GM18907 (cell line): ENCODE data around the gene C16orf74.

ENCODE experiments used
- ATAC-seq: cut with Tn5 transposase; IDR thresholded peaks from one replicate; pipeline ENCODE4 v1.9.1; 2021; ENCODE audit warnings: mild to moderate bottlenecking, moderate library complexity; ENCODE audit not compliant: unreplicated experiment

C16orf74 gene

DNA sequence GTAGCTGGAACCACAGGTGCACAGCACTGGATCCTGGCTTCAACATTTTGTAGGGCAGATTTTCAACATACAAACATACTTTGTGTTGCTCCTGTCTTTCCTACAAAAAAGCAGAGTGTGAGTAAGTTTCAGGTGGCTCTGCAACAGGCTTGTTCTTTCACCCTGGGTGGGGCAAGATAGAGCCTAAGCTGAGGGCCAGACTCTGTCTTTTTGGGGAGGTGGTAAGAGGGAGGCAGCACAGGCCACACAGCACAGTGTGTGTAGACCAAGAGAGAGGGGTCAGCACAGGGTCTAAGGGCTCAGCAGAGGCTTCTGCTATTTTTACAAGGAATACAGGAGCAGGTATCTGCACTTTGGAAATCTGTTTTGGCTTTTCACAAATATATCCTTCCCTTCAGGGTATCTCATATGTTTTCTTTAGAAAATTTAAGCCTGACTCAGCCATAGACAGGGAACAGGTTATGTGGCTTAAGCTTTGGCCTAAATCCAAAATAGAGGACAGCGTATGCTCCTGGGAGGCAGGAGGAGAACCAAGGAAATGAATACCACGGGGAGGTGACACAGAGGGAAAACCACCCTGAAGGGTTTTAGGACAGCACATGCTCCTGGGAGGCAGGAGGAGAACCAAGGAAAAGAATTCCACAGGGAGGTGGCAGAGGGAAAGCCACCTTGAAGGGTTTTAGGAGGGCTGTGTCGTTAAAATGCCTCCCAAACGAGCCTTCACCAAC lies 26.9 kb upstream of the C16orf74 start:
- no peak for ATAC-seq

DNA sequence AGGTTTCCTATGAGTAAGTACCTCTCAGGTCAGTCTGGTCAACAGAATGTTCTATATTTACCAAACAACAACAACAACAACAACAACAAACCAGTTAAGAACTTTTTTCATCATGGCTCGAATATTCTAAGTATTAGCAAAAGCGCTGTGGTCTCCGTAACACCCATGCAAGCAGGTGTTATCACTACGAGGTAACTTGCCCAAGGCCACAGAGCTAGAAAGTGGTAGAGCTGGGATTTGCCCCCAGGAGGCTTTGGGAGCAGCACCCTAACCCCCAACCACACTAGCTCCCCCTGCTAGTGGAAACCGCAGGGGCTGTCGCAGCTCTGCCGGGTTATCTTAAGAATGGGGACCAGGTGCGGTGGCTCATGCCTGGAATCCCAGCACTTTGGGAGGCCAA lies 23.9 kb upstream of the C16orf74 start:
- no peak for ATAC-seq

DNA sequence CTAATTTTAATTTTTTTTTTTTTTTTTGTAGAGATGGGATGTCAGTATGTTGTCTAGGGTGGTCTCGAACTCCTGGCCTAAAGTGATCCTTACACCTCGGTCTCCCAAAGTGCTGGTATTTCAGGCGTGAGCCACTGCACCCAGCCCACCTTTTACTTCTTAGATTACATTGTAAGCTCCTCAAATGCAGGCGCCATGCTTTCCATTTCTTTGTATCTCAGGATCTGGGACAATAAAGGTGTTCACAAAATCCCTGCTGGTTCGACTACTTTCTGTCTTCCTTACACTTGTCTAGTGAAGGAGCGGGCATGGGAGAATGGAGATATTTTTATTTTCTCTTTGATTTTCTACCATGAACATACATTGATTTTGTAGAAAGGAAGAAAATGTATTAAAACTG lies 23.2 kb upstream of the C16orf74 start:
- no peak for ATAC-seq

DNA sequence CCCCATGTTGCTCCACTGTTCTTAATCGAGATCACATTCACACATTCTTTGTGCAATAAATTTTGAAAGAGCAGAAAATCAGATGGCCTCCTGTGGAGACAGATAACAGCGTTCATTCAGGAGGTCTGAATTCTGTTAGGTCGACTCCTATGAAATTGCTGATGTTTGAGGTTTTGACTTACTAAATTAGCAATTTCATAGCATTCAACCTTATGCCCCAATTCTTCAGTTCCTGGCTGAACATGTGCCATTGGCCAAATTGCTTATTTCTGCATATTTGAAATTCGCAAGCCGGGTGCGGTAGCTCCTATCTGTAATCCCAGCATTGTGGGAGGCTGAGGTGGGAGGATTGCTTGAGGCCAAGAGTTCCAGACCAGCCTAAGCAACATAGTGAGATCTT lies 22.1 kb upstream of the C16orf74 start:
- ATAC-seq: no peak

DNA sequence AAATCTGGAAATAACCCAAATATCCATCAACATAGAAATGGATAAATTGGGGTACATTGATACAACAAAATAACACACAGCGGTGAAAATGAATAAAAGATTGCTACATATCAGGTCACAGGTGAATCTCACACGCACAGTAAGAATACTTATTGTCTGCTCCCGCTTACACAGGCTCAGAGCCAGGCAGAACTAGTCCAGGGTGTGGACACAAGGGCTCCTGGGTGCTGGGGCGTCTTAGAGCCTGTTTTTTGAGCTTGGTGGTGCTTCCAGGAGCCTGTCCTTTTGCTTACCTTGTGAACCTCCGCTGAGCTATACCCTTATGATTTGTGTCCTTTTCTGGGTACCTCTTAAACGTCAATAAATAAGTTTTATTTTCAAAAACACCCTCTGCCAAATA lies 19.8 kb upstream of the C16orf74 start:
- ATAC-seq: no peak

DNA sequence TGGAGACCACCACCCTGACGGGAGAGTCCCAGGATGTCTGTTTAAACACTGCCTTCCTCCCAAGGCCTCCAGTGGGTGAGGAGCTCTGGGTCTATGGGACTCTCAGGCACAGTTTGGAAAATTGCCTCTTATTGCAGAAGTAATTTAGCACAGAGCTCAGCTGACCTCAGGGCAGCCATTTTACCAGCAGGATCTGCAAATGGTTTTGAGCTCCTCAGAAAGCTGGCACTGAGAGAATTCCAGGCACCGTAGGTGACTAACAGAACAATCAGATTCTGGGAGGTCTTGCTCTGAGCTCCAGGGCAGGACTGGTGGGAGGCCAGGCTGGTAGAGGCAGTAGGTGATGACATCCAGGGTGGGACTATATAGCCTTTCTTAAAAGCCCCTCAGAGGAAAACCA lies 17.3 kb upstream of the C16orf74 start:
- ATAC-seq: no peak

DNA sequence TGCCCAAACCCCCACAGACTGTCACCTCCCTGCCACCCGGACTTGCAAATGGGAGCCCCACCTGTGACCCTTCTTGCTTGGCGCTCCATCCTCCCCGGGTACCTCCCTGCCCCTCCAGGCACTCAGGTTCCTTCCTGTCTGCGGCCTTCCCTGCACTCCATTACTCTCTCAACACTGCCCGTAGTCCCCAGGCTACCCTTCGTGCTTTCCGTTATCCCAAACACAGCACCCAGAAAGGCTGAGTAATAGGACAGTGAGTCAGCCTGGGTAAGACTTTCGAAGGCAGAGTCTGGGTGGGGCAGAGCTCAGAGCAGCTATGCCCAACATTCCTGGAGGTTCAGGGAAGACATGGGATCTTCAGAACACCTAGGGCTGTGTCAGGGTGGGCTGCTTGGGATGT lies 16.6 kb upstream of the C16orf74 start:
- no peak for ATAC-seq

DNA sequence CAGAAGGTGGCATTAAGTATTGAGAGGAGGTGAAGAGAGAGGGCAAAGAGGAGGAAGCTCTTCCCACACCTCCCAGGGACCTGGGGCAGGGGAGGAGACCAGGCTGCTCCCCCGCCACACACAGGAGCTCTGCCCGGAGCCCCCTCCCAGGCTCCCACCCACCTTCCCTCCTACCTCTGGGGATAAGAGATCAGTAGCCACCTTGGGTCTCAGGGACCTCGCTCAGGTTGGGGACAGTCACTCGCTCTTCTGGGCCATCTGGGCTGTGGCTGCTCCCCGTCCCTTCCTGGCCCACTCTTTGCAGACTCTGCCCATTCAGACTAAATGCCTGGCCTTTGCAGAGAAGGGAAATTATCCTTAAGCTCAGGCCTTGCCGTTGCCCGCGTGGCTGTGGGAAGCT lies 14.9 kb upstream of the C16orf74 start:
- ATAC-seq: no peak

DNA sequence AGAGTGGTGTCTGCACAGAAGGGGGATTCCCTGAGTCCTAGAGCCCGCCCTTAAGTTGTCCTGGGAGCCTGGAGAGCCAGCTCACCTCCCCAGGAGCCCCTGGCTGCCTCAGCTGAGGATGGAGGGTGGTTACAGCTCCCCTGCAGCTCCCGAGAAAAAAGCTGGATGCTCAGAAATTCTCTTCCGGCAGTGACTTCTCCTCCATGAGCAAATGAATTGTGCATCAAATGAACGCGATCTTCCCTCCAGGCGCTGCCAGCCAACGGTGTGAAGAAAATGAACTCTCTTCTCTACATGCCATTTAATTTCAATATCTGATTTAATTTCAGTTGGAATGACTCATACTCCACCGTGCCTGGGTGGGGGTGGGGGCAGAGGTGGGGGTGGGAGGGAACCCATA lies 14.3 kb upstream of the C16orf74 start:
- ATAC-seq: no peak

DNA sequence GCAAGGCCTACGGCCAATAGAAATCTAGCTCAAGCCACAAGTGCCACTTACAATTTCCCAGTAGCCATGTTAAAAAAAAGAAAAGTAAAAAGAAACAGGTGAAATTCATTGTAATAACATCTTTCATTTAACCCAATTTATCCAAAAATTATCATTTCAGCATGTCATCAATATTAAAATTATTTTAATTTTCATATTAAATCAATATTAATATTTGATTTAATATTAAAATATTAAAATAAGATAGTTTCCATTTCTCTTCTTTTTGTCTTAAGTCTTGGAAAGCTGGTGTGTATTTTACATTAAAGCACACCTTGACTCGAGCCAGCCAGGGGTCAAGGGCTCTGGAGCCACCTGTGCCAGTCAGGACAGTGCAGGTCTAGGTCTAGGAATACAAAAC lies 12.7 kb upstream of the C16orf74 start:
- no peak for ATAC-seq

DNA sequence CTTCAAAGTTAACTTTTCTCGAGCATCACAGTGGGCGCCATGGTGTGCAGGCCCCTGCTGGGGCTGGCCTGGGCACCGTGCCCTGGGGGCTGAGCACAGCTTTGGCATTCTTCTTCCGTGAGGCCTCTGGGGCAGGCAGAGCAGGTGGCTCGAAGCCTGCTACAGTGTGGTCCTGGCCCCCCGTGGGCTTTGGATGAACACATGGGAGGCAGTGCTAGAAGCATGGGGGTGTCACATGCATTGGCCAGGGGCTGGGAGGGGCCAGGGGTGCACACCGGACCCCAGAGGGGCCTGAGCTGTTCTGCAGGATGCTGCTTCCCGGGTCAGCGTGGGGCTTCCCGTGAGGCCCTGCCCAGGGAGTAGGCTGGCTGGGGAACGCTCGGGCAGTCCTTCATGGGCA lies 12.1 kb upstream of the C16orf74 start:
- ATAC-seq: no peak

DNA sequence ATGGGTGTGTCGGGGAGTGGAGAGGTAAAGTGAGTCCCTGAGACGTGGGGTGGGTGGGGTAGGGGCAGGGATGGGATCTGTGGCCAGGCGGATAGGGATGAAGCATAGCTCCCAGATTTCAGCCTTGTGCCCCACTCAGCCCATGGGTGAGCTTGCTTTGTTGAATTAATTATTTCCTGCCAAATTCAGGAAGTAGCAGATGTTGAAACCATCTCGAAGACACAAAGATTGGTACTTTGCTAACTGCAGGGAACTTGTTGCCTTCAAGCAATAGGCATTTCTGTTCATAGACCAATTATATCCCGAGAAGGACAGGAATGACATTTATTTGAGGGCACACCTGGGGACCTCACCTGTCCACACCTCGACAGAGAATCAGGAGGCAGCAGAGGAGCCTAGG lies 11.0 kb upstream of the C16orf74 start:
- ATAC-seq: no peak

DNA sequence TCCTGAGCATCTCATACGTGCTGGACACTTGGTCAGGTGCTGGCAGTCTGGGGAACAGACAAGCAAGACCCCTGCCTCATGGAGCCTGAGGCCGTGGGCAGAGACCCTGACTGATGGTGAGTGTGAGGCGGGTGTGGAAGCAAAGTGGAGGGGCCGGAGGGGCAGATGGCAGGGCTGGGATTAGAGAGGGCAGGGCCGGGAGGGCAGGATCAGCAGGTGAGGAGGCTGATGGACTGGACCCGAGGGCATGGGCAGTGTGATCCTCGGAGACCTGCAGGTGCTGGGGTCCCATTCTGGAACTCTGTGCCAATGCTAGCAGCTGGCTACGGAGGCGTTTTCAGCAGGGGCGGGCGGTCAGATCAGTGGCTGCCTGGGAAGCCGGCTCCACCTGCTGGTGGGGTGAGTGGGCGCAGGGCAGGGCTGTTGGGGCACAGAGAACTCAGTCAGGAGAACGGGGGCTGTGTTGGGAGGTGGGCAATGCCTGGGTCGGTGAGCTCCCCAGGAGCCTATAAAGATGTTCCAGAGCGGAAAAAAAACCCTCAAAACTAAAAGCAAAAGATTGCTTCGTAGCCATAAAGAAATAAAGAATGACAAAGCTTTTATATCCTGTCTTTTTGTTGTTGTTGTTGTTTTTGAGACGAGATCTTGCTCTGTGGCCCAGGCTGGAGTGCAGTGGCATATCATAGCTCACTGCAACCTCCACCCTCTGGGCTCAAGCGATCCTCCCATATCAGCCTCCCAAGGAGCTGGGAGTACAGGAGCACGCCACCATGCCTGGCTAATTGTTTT lies 8.9 kb upstream of the C16orf74 start:
- no peak for ATAC-seq

DNA sequence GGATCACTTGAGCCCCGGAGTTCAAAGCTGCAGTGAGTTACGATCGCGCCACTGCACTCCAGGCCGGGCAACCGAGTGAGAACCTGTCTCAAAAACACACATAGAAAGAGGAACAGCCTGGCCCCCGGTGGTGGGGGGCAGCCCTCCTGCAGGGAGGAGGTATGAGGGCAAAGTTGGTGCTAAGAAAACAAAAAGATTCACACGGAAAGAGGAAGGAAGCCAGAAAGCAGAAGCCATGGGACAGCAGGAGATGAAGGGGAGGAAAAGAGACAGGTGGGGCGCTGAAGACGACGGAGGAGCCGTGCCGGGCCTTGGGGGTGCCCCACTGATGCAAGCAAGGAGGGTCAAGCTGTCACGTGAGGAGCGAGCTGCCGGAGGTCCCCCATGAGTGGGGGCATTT lies 8.2 kb upstream of the C16orf74 start:
- no peak for ATAC-seq

DNA sequence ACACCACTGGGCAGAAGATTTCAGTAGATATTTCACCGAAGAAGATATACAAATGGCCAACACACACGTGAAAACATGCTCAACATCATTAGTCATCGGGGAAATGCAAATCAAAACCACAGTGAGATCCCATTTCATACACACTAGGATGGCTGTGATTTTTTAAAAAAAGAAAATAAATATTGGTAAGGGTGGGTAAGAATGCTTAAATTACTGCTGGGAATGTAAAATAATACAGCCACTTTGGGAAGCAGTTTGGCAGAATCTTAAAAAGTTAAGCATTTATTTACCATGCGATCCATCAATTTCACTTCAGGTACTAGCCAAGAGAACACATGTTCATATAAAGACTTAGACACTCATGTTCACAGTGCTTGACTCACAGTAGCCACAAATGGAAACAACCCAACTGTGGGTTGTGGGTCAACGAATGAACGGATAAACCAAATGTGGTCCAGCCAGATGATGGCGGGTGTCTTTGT lies 6.5 kb upstream of the C16orf74 start:
- peak; percentile 29 for ATAC-seq

DNA sequence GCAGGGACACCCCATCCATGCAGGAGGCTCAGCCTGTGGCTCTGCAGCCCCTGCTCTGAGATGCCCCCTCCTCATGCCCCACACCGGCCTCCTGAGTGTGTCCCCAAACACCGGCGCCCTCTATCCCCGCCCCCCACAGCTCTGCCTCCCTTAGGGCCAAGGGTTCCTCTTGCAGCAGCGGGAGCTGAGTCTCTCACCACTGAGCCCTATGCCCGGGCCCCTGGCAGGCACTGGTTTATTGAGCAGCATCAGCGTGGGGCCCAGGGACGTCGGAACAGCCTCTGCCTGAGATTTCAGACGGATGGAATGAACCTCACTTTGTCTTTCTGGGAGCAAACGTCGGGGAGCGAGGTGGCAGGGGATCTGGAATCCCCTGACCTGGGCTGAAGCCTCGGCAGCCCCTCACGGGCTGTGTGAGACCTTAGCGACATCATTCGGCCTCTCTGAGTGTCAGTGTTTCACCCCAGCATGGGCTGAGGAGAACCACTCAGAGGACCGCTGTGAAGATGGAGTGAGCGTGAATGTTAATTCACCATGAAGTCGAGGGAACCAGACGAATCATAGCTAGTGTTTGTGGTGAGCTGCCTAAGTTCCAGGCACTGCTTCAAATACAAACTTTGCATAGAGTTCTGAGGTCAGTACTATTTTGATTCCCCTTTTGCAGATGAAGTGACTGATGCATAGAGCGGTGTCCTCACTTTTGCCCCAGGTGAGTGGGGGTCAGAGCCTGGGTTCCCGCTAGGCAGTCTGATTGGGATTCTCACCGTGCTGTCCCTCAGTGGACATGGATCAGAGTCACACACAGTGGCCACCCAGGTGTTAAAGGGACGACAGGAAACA lies 5.3 kb upstream of the C16orf74 start:
- ATAC-seq: peak; percentile 41

DNA sequence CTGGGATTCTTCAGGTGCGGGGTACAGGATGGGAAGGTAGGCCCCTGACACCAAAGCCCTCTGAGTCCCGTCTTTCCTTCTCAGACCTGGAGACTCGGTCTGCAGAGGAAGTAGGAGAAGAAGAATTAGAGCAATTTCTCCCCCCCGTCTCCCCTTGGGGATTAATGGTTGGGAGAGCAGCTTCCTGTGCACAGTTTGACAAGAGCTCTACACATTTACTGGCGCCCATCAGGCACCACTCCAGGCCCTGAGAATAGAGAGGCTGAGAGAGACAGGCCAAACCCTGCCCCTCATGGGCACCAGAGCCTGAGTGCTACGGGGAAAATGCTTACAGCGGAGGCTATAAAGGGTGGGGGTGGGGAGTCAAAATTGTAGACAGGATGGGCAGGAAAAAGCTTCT lies 3.5 kb upstream of the C16orf74 start:
- ATAC-seq: no peak

DNA sequence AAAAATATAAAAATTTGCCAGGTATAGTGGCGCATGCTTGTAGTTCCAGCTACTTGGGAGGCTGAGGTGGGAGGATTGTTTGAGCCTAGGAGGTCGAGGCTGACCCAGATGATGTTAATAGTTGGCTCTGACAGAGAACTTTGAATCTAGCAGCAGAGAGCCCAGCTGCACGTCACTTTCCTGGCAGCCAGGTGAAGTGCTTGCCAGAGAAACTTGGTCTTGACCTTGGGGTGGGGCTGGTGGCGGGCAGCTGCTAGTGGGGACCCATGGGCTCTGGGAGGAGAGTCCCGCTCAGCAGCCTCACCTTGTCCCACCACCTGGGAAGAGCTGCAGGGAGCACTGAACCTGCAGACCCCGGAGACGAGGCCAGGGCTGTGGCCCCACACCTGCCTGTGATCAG lies 3.1 kb upstream of the C16orf74 start:
- ATAC-seq: no peak

DNA sequence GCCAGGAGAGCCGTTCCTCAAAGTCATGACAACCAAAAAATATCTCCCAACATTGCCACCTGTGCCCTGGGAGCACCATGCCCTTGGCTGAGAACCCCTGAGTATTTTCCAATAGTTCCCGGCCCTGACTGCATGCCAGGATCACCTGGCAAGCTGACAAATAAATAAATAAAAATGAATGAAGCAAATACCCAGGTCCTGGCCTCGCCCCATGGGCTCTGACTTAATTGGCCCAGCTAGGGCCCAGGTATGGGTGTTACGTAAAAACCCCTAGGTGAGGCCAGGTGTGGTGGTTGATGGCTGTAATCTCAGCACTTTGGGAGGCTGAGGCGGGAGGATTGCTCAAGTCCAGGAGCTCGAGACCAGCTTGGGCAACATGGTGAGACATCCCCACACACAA lies 2.7 kb upstream of the C16orf74 start:
- ATAC-seq: no peak

DNA sequence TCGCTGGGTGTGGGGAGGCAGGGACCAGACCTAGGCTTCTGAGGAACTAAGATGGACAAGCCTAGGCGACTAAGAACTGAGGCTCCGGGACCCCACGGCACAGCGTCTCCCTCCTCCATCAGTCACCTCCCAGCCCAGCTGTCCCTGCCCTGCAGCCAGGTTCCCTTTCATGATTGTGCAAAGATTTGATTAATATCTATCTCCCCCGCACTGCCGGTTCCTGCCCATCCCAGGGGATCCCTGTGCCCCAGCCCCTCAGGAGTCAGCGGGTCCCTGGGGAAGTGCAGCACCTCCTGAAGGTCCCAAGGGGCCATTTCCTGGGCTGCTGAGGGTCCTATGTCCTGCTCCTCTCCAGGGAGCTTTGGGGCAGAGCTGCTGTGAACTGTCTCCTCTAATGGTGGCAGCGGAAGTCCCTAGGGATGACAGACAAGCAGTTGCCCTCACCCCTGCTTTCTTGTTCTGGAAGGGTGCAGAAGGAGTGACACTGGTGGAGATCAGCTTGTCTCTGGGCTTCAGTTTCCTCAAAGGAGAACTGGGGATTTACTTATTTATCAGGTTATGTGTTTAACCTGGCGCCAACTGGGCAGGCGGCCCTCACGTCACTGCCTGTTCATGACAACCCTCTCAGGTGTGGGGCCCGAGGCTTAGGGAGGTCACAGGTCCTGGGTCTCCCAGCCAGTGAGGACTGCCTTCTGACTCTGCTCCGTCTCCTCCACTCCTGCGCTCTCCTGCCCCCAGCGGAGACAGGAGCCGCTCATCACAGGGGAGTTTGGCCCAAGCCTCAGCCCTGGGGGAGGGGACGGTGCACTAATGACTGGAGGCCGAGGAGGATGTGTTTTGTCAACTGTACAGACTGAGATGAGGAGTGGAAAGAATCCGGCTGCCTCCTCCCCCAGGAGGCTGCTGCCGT lies 1.9 kb upstream of the C16orf74 start:
- no peak for ATAC-seq
